ENCODE measurements around the gene MDP1. TPM values are rescaled to one million over a fixed set of nuclear protein-coding genes. Genes with fewer than 3 reads are reported as not detected.

MDP1 gene
- total and polyA plus RNA-seq, 2 experiments from 2014 or later = 39.3 to 70.5 TPM

DNA sequence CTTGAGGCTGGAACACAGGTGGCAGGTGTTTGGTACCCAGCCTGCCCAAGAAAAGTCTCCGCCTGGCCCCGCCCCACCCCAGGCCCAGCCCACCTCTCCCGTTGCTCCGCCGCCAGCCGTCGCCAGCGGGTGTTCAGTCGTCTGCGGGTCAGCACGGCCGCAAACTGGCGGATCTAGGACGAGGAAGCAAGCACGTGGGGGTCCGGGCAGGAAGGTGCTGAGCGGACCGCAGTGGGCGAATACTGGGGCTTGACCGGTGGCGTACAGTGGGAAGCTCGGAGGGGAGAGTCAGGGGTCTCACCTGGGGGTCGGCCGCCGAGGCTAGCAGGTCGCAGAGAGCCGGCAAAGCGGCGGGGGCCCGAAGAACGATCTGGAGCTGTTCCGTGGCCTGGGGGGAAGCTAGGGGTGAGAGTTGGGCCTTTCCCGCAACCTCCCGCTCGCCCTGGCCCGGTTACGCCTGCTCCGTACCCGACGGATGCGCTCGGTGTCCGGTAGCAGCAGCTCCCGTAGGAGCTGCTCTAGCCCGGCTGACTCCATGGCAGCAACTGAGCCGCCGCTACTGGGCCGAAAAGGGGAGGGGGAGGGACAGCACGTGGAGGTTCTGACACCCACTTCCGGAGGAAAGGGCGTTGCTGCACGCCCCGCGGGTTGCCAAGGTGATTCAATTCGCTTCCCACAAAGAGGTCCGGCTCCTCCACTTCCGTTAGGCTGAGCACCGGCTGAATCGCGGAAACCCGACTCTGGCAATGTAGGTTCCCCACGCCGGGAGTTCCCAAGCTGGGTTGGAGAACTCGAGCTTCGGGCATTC, 27.4 kb downstream of the MDP1 start, which contains the start of gene IPO4:
IPO4 (minus strand) TSS at position 566 of the 808 bp plus-strand sequence; CDS start at position 537, 29 bp downstream.
- Histone ChIP-seq H3K27me3 (no peaks in the 10 kb centered on the region), H3K4me1 (ENCODE audit: low read depth) (no peaks in the 10 kb centered on the region), H3K36me3 (peaks cover 20% of the 10 kb centered on the region), H3K27ac (peak within 1 kb of the TSS; percentile 63), H3K9me3 (ENCODE audit: low read depth) (no peaks in the 10 kb centered on the region), H3K4me3 (peak within 1 kb of the TSS; percentile 51)
- TF ChIP-seq, protein P1, sequence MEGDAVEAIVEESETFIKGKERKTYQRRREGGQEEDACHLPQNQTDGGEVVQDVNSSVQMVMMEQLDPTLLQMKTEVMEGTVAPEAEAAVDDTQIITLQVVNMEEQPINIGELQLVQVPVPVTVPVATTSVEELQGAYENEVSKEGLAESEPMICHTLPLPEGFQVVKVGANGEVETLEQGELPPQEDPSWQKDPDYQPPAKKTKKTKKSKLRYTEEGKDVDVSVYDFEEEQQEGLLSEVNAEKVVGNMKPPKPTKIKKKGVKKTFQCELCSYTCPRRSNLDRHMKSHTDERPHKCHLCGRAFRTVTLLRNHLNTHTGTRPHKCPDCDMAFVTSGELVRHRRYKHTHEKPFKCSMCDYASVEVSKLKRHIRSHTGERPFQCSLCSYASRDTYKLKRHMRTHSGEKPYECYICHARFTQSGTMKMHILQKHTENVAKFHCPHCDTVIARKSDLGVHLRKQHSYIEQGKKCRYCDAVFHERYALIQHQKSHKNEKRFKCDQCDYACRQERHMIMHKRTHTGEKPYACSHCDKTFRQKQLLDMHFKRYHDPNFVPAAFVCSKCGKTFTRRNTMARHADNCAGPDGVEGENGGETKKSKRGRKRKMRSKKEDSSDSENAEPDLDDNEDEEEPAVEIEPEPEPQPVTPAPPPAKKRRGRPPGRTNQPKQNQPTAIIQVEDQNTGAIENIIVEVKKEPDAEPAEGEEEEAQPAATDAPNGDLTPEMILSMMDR (IDR thresholded peaks at IDR 0.05; ENCODE audit: low read depth, low read length) = no peak
- peak; percentile 98 to 99 for DNase-seq (ENCODE audit: low read depth in 1 of 2, low spot score in 1 of 2)

DNA sequence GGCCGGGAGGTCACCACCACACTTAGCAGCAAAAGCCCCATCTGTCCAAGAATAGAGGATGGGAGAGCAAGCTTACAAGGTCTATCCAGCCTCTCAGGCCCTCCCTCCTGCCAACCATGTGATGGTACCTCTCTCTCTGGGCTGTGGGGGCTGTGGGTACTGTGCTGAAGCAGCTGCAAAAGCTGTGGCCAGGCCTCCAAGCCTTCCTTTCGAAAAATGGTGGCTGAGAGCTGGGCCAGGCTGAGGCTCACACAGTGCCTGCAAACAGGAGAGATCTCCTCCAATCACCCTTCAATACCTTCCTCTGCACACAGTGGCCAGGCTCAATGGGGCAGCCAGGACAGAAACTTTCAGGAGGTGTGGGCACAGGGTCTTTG, 28.3 kb downstream of the MDP1 start:
- H3K27ac ChIP-seq = peak overlapping the region; percentile 54
- no peaks in the 10 kb centered on the region for H3K4me1 ChIP-seq (ENCODE audit: low read depth)
- H3K4me3 ChIP-seq = no peak overlapping the region
- no peaks in the 10 kb centered on the region for H3K27me3 ChIP-seq
- DNase-seq (ENCODE audit: low read depth in 1 of 2, low spot score in 1 of 2) = no peak
- no peaks in the 10 kb centered on the region for H3K9me3 ChIP-seq (ENCODE audit: low read depth)
- TF ChIP-seq, protein P1 (IDR thresholded peaks at IDR 0.05; ENCODE audit: low read depth, low read length) = no peak
- peaks cover 25% of the 10 kb centered on the region for H3K36me3 ChIP-seq

DNA sequence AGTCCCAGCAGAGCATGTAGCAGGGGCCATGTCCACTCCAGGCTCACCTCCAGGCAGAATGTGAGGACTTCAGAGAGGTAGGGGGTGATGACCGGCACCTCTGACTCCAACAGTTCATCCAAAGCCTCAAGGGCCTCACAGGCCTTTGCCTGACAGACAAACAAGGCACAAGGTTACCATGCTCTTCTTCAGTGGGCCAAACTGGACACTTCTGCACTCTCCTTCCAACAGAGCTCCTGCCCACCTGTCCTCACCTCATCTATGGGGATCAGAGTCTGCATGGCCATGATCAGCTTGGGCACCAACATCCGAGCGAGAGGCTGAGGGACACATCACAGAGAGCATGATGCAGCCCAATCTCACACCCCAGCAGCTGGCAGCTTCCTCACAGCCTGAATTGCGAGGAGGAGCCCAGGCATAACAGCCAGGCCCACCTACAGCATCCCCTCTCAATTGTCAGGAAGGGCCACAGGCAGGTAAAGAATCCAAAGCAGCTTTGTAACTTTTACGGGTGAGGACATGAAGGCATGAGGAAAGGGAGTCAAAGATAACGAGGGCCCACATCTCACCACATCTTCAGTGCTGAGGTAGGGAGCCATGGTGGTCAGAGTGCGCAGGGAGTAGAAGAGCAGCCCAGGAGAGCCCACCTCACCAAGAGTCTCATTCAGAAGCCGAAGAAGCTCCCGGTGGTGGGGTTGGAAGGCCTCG, 28.9 kb downstream of the MDP1 start:
- H3K9me3 ChIP-seq (ENCODE audit: low read depth) = no peaks in the 10 kb centered on the region
- no peaks in the 10 kb centered on the region for H3K27me3 ChIP-seq
- no peaks in the 10 kb centered on the region for H3K4me1 ChIP-seq (ENCODE audit: low read depth)
- TF ChIP-seq, protein P1 (IDR thresholded peaks at IDR 0.05; ENCODE audit: low read depth, low read length) = no peak
- H3K36me3 ChIP-seq = peaks cover 21% of the 10 kb centered on the region
- H3K27ac ChIP-seq = no peak overlapping the region
- no peak for DNase-seq (ENCODE audit: low read depth in 1 of 2, low spot score in 1 of 2)
- H3K4me3 ChIP-seq = no peak overlapping the region

DNA sequence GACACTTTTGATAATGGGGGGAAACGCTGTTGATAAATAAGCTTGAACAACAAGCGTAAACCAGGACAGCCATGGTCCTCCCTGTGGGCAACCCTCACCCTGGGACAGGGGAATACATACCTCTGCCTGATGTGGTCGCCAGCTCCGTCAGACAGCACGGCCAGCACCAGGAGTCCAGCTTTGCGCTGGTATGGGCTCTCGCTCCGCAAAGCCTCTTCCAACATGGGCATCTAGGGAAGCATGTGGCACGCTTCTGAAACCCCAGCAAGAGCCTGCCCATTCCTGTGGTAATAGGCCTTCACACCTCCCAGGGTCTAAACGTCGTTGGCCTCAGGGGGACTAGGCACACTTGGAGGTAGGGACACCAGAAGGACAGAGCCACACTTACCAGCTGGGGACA, 30.1 kb downstream of the MDP1 start:
- no peak for DNase-seq (ENCODE audit: low read depth in 1 of 2, low spot score in 1 of 2)
- TF ChIP-seq, protein P1 (IDR thresholded peaks at IDR 0.05; ENCODE audit: low read depth, low read length) = no peak
- Histone ChIP-seq H3K36me3 (peaks cover 19% of the 10 kb centered on the region), H3K27me3 (no peaks in the 10 kb centered on the region), H3K4me3 (no peak overlapping the region), H3K27ac (no peak overlapping the region), H3K4me1 (ENCODE audit: low read depth) (no peaks in the 10 kb centered on the region), H3K9me3 (ENCODE audit: low read depth) (no peaks in the 10 kb centered on the region)

DNA sequence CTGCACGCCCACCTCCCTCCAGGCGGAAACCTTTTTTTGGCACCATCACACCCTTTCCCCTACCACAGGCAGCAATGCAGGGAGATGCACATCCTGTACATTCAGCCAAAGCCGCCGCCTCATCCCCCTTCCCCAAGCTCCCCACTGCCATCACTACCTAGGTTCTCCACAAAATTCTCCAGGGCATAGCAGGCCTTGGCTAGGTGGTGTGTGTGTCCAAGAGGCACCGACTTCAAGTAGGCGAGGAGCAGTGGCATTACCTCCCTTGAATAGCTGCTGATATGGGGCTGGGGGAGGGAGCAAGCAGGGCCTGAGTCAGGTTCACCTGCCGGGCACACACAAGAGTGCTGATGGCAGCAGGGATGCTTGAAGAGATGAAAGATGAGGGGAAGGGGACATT, 30.8 kb downstream of the MDP1 start:
- H3K9me3 ChIP-seq (ENCODE audit: low read depth) = no peaks in the 10 kb centered on the region
- TF ChIP-seq, protein P1 (IDR thresholded peaks at IDR 0.05; ENCODE audit: low read depth, low read length) = no peak
- no peak overlapping the region for H3K27ac ChIP-seq
- peaks cover 19% of the 10 kb centered on the region for H3K36me3 ChIP-seq
- no peaks in the 10 kb centered on the region for H3K4me1 ChIP-seq (ENCODE audit: low read depth)
- DNase-seq (ENCODE audit: low read depth in 1 of 2, low spot score in 1 of 2) = no peak
- no peak overlapping the region for H3K4me3 ChIP-seq
- H3K27me3 ChIP-seq = no peaks in the 10 kb centered on the region

Measured in cardiac muscle cell (in vitro differentiated cells and primary cell).